C4-2B (cell line): ENCODE data around the gene TBX6.

ENCODE experiments used
- ZFX ChIP-seq: fragments of 450-650 bp; IDR thresholded peaks from 2 replicates; pipeline ENCODE4 v1.6.1; 2017
- TF ChIP-seq, protein P1 (sequence below): fragments of 450-650 bp; conservative IDR thresholded peaks from 2 replicates; pipeline ENCODE4 v1.5.1; 2017; ENCODE audit warnings: mild to moderate bottlenecking

DNA sequence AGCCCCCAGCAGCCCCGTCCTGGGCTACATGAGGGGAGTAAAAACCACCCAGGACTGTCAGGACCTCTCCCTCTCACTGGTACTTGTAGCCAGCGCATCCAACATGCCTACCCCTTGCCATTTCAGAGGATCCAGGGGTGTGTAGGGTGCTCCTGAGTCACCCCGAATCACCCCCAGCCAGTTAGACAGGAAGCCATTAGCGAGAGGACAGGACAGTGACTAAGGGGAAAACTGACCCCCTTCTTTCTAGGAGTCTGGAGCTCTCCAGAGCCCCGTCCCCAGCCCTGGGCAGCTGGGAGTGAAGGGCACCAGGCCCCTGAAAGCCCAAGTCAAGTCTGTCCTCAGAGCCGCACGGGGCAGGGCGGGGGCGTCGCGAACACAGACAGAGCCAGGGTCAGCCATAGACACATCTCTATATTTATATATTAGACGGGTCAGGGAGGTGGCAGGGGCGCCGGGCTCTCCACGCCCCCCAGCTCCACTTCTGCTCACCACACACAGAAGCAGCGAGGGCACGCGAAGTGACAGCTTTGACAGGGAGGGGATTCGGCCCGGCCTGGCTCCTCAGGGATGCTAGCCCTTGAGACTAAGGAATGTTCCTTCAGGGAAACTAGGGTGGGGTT, 22.1 kb upstream of the TBX6 start:
- TF ChIP-seq, protein P1, sequence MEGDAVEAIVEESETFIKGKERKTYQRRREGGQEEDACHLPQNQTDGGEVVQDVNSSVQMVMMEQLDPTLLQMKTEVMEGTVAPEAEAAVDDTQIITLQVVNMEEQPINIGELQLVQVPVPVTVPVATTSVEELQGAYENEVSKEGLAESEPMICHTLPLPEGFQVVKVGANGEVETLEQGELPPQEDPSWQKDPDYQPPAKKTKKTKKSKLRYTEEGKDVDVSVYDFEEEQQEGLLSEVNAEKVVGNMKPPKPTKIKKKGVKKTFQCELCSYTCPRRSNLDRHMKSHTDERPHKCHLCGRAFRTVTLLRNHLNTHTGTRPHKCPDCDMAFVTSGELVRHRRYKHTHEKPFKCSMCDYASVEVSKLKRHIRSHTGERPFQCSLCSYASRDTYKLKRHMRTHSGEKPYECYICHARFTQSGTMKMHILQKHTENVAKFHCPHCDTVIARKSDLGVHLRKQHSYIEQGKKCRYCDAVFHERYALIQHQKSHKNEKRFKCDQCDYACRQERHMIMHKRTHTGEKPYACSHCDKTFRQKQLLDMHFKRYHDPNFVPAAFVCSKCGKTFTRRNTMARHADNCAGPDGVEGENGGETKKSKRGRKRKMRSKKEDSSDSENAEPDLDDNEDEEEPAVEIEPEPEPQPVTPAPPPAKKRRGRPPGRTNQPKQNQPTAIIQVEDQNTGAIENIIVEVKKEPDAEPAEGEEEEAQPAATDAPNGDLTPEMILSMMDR: no peak
- TF ChIP-seq ZFX: no peak
